ENCODE data around the gene RXRG.

GRCh38 chr1:165431079-165431478, 13.8 kb downstream of the RXRG start:
- TF ChIP-seq CTCF (optimal IDR thresholded peaks at IDR 0.05 in 1 of 3, IDR thresholded peaks at IDR 0.05 in 1 of 3, conservative IDR thresholded peaks at IDR 0.05 in 1 of 3; ENCODE audit: extremely low read depth in 1 of 3, insufficient read depth in 2 of 3, low read length in 3 of 3) (no peak), EZH2 (IDR thresholded peaks at IDR 0.05; ENCODE audit: low read length) (no peak)
